Fibroblast of villous mesenchyme (primary cell): ENCODE results near the gene NAB2. TPM values are rescaled to one million over a fixed set of nuclear protein-coding genes. Genes with fewer than 3 reads are reported as not detected.

Source experiments
- DNase-seq: peaks from one replicate; pipeline ENCODE4 v3.0.0-alpha.2; 2010; ENCODE audit warnings: low read depth
- H3K4me3 ChIP-seq: 2 replicates; pipeline ENCODE4 v1.5.1; 2011; ENCODE audit warnings: low read depth, mild to moderate bottlenecking, low read length
- CTCF ChIP-seq: IDR thresholded peaks from 2 replicates; pipeline ENCODE4 v1.5.1; 2012; ENCODE audit warnings: low read depth, mild to moderate bottlenecking, low read length; ENCODE audit not compliant: insufficient read depth
- total RNA-seq: library from RNA; depleted of rRNA; stranded (reverse); fragments of >200 nt; gene quantifications from 2 replicates; pipeline ENCODE4 v1.2.3, GENCODE V29; 2012

The NAB2 gene
- total RNA-seq, 1 donor: 38.0 TPM

- no peak for TF ChIP-seq CTCF
- H3K4me3 ChIP-seq: peak overlapping the region; percentile 93
- no peak for DNase-seq
Observed at GRCh38 chr12:57109207-57110103, 20.5 kb downstream of the NAB2 start.

GRCh38 chr12:57110104-57111030, 21.5 kb downstream of the NAB2 start:
- TF ChIP-seq CTCF: no peak
- peak overlapping the region; percentile 93 for H3K4me3 ChIP-seq
- peak; percentile 74 for DNase-seq

- peak within 1 kb of the TSS; percentile 93 for H3K4me3 ChIP-seq
- DNase-seq: peak; percentile 94
- TF ChIP-seq CTCF: no peak
Observed at GRCh38 chr12:57111031-57111734, 22.3 kb downstream of the NAB2 start, which contains the start of gene STAT6. Gene STAT6, minus strand, starts transcription at chr12:57111362. Its CDS starts 3,084 bp downstream, at chr12:57108278.

- H3K4me3 ChIP-seq: peak overlapping the region; percentile 93
- DNase-seq: no peak
- no peak for TF ChIP-seq CTCF
Observed at GRCh38 chr12:57112492-57113294, 23.8 kb downstream of the NAB2 start.

- TF ChIP-seq CTCF: no peak
- no peak overlapping the region for H3K4me3 ChIP-seq
- DNase-seq: no peak
Observed at GRCh38 chr12:57116580-57117281, 27.8 kb downstream of the NAB2 start.
